ENCODE data around the gene KAZN.
"Not testable (repeated sequence)": the region's sequence is repeated elsewhere in the genome, so short reads cannot be mapped to it uniquely, and the experiment has no call there.

Gene KAZN

DNA sequence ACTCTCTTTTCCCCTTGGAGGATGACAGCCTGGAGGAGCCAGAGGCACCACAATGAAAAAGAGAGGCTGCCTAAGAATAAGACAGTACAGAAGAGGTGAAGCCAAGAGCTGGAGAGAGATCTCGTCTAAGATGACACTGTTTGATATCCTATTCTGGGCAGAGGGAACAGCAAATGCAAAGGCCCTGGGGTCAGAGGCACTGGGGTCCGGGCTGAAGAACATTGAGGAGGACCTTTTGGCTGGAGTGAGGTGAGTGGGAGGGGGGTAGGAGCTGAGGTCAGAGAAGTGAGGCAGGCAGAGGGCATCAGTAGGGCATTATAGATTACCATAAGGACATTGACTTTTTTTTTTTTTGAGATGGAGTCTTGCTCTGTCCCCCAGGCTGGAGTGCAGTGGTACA is 535.8 kb downstream of the KAZN start:
- Histone ChIP-seq H3K27me3 (ENCODE audit: insufficient read depth, low read length) (0 out of 2 replicates have a peak, but pooled peaks cover 6% of the 10 kb centered on the region), H3F3A (ENCODE audit: insufficient read depth, low read length) (no peaks in the 10 kb centered on the region), H3K9me2 (ENCODE audit: low read depth, low read length) (no peaks in the 10 kb centered on the region), H3K79me2 (ENCODE audit: insufficient read depth, low read length) (no peaks in the 10 kb centered on the region), H3K27ac (ENCODE audit: low read depth, low read length, poor library complexity, severe bottlenecking) (no peak overlapping the region), H3K4me2 (ENCODE audit: low read length) (no peak overlapping the region), H3K36me3 (ENCODE audit: insufficient read depth, low read length) (no peaks in the 10 kb centered on the region), H2AFZ (ENCODE audit: low read length) (no peak overlapping the region), H4K20me1 (ENCODE audit: insufficient read depth, low read length) (no peaks in the 10 kb centered on the region), H3K4me3 (ENCODE audit: low read depth, low read length, poor library complexity, severe bottlenecking) (no peak overlapping the region), H3K9me3 (ENCODE audit: low read length) (no peaks in the 10 kb centered on the region), H3K4me1 (ENCODE audit: insufficient read depth, low read length, severe bottlenecking) (no peaks in the 10 kb centered on the region), H3K9ac (ENCODE audit: low read length) (no peak overlapping the region)
- no peak for TF ChIP-seq EZH2 (IDR thresholded peaks at IDR 0.05; ENCODE audit: borderline replicate concordance, low read length)
- TF ChIP-seq, protein P1, sequence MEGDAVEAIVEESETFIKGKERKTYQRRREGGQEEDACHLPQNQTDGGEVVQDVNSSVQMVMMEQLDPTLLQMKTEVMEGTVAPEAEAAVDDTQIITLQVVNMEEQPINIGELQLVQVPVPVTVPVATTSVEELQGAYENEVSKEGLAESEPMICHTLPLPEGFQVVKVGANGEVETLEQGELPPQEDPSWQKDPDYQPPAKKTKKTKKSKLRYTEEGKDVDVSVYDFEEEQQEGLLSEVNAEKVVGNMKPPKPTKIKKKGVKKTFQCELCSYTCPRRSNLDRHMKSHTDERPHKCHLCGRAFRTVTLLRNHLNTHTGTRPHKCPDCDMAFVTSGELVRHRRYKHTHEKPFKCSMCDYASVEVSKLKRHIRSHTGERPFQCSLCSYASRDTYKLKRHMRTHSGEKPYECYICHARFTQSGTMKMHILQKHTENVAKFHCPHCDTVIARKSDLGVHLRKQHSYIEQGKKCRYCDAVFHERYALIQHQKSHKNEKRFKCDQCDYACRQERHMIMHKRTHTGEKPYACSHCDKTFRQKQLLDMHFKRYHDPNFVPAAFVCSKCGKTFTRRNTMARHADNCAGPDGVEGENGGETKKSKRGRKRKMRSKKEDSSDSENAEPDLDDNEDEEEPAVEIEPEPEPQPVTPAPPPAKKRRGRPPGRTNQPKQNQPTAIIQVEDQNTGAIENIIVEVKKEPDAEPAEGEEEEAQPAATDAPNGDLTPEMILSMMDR (IDR thresholded peaks at IDR 0.05; ENCODE audit: low read length): no peak

DNA sequence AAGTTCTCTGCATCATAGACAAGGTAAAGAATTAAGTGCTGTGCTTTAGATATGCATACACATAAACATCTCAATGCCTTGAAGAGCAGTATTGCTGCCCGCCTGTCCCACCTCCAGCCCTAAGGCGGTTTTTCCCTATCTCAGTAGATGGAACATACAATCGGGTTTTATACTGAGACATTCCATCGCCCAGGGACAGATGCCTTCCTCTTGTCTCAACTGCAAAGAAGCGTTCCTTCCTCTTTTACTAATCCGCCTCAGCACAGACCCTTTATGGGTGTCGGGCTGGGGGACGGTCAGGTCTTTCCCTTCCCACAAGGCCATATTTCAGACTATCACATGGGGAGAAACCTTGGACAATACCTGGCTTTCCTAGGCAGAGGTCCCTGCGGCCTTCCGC is 537.1 kb downstream of the KAZN start:
- H3K4me2 ChIP-seq (ENCODE audit: low read length); H3K27ac ChIP-seq (ENCODE audit: low read depth, low read length, poor library complexity, severe bottlenecking); H3K9ac ChIP-seq (ENCODE audit: low read length); H3K79me2 ChIP-seq (ENCODE audit: insufficient read depth, low read length); H2AFZ ChIP-seq (ENCODE audit: low read length); H3F3A ChIP-seq (ENCODE audit: insufficient read depth, low read length); H3K4me1 ChIP-seq (ENCODE audit: insufficient read depth, low read length, severe bottlenecking); H4K20me1 ChIP-seq (ENCODE audit: insufficient read depth, low read length); H3K9me3 ChIP-seq (ENCODE audit: low read length); H3K9me2 ChIP-seq (ENCODE audit: low read depth, low read length); H3K36me3 ChIP-seq (ENCODE audit: insufficient read depth, low read length); H3K4me3 ChIP-seq (ENCODE audit: low read depth, low read length, poor library complexity, severe bottlenecking): not testable (repeated sequence)
- H3K27me3 ChIP-seq (ENCODE audit: insufficient read depth, low read length): peaks cover 16% of the 10 kb centered on the region; the same call in 1 of the 2 replicates

DNA sequence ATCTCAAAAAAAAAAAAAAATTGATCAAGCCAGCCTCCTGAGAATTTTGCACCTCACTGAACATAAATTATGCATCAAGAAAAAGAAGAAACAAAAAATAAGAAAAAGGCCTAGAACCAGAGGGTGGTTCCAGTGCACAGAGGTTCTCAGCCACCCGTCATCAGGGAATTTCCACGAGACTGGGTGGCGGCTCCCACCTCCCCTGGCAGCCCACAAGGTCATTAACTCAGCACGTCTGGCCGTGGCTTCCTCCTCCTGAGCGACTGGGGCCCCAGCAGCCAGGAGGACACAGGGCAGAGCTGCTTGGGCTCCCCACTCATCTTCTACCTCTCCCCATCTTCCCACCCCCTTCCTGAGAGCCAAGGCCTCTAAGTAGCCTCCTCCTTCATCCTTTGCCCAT is 539.3 kb downstream of the KAZN start:
- Histone ChIP-seq H4K20me1 (ENCODE audit: insufficient read depth, low read length) (no peaks in the 10 kb centered on the region), H3K4me1 (ENCODE audit: insufficient read depth, low read length, severe bottlenecking) (no peaks in the 10 kb centered on the region), H3K9me2 (ENCODE audit: low read depth, low read length) (no peaks in the 10 kb centered on the region), H3K9me3 (ENCODE audit: low read length) (no peaks in the 10 kb centered on the region), H3K4me2 (ENCODE audit: low read length) (no peak overlapping the region), H3K4me3 (ENCODE audit: low read depth, low read length, poor library complexity, severe bottlenecking) (no peak overlapping the region), H3K27me3 (ENCODE audit: insufficient read depth, low read length) (peaks cover 22% of the 10 kb centered on the region; the same call in 1 of the 2 replicates), H3K36me3 (ENCODE audit: insufficient read depth, low read length) (no peaks in the 10 kb centered on the region), H3K9ac (ENCODE audit: low read length) (no peak overlapping the region), H3K27ac (ENCODE audit: low read depth, low read length, poor library complexity, severe bottlenecking) (no peak overlapping the region), H3F3A (ENCODE audit: insufficient read depth, low read length) (no peaks in the 10 kb centered on the region), H3K79me2 (ENCODE audit: insufficient read depth, low read length) (no peaks in the 10 kb centered on the region), H2AFZ (ENCODE audit: low read length) (no peak overlapping the region)
- TF ChIP-seq EZH2 (IDR thresholded peaks at IDR 0.05; ENCODE audit: borderline replicate concordance, low read length): no peak
- TF ChIP-seq, protein P1 (IDR thresholded peaks at IDR 0.05; ENCODE audit: low read length): no peak

DNA sequence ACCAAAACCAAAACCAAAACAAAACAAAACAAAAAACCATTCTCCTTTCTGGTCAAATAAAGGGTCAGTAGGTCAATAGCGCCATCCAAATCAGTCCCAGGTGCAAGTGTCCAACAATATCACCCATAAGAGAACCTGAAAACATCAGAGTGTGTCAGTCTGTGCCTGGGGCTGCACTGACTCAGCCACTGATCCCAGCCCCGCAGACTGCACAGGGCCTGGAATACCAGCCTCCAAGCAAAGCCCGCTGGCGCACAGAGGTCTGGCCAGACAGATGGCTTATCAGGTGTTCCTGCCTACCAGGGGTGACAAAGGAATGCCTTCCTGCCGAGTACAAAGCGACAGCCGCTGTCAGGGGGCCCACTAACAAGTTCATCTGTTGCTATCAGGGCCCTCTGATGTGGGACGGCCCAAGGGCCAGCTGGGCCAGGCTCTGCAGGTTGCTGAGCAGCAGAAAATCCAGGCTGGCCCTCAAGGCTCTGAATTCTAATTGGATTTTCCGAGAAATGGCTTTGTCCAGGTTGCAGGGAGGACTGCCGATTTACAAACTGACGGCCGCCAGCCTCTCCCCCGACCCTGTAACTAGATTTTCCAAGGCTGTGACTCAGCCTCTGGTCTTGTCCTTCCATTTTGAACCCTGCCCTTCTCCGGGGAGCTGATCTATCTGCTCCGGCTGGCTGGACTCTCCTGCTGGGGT is 541.3 kb downstream of the KAZN start:
- H3K4me1 ChIP-seq (ENCODE audit: insufficient read depth, low read length, severe bottlenecking): no peaks in the 10 kb centered on the region
- no peaks in the 10 kb centered on the region for H3K36me3 ChIP-seq (ENCODE audit: insufficient read depth, low read length)
- no peak overlapping the region for H3K4me2 ChIP-seq (ENCODE audit: low read length)
- H3K79me2 ChIP-seq (ENCODE audit: insufficient read depth, low read length): no peaks in the 10 kb centered on the region
- TF ChIP-seq, protein P1 (IDR thresholded peaks at IDR 0.05; ENCODE audit: low read length): no peak
- no peak for TF ChIP-seq EZH2 (IDR thresholded peaks at IDR 0.05; ENCODE audit: borderline replicate concordance, low read length)
- no peaks in the 10 kb centered on the region for H4K20me1 ChIP-seq (ENCODE audit: insufficient read depth, low read length)
- no peak overlapping the region for H2AFZ ChIP-seq (ENCODE audit: low read length)
- H3K27me3 ChIP-seq (ENCODE audit: insufficient read depth, low read length): peaks cover 17% of the 10 kb centered on the region; the same call in 1 of the 2 replicates
- H3K4me3 ChIP-seq (ENCODE audit: low read depth, low read length, poor library complexity, severe bottlenecking): no peak overlapping the region
- no peaks in the 10 kb centered on the region for H3F3A ChIP-seq (ENCODE audit: insufficient read depth, low read length)
- no peaks in the 10 kb centered on the region for H3K9me3 ChIP-seq (ENCODE audit: low read length)
- H3K9me2 ChIP-seq (ENCODE audit: low read depth, low read length): no peaks in the 10 kb centered on the region
- no peak overlapping the region for H3K9ac ChIP-seq (ENCODE audit: low read length)
- no peak overlapping the region for H3K27ac ChIP-seq (ENCODE audit: low read depth, low read length, poor library complexity, severe bottlenecking)
